ENCODE measurements around the gene LRP10. TPM values are rescaled to one million over a fixed set of nuclear protein-coding genes. Genes with fewer than 3 reads are reported as not detected.

The LRP10 gene
- polyA plus RNA-seq, 1 donor from 2014 or later: 0.22 TPM

Small RNA genes within 50 kb of the gene (small RNA-seq; reads per million reads assigned to genes)
- gene RF00019: 0 to 1.2 (median 0) reads per million in 3 experiments

Other genes starting within 250 kb of the LRP10 start
- not detected in 2 replicates for gene OR6J1, start 227.4 kb upstream of the LRP10 start, polyA plus RNA-seq
- 60.7 and 76.1 TPM in 2 replicates for gene OXA1L, start 105.1 kb upstream of the LRP10 start, polyA plus RNA-seq
- not detected in 2 replicates for gene SLC7A7, start 56.3 kb upstream of the LRP10 start, polyA plus RNA-seq
- 87.9 and 161 TPM in 2 replicates for gene MRPL52, start 41.9 kb upstream of the LRP10 start, polyA plus RNA-seq
- gene MMP14, start 35.2 kb upstream of the LRP10 start, polyA plus RNA-seq: 0.30 and 1.5 TPM in 2 replicates
- gene REM2, start 11.5 kb downstream of the LRP10 start, polyA plus RNA-seq: 28.6 and 31.1 TPM in 2 replicates
- 83.7 and 96.7 TPM in 2 replicates for gene RBM23, start 47.4 kb downstream of the LRP10 start, polyA plus RNA-seq
- 102 and 114 TPM in 2 replicates for gene PRMT5, start 57.6 kb downstream of the LRP10 start, polyA plus RNA-seq
- 3.2 and 12.1 TPM in 2 replicates for gene HAUS4, start 85.3 kb downstream of the LRP10 start, polyA plus RNA-seq
- gene AJUBA, start 110.8 kb downstream of the LRP10 start, polyA plus RNA-seq: 0.52 and 1.9 TPM in 2 replicates
- gene C14orf93, start 138.4 kb downstream of the LRP10 start, polyA plus RNA-seq: 4.7 and 7.1 TPM in 2 replicates
- 147 and 168 TPM in 2 replicates for gene PSMB5, start 163.2 kb downstream of the LRP10 start, polyA plus RNA-seq
- gene PSMB11, start 170.5 kb downstream of the LRP10 start, polyA plus RNA-seq: not detected in 2 replicates
- 31.7 and 37.0 TPM in 2 replicates for gene CDH24, start 185.8 kb downstream of the LRP10 start, polyA plus RNA-seq
- gene ACIN1, start 223.4 kb downstream of the LRP10 start, polyA plus RNA-seq: 132 and 143 TPM in 2 replicates
- gene C14orf119, start 223.8 kb downstream of the LRP10 start, polyA plus RNA-seq: 23.3 and 26.4 TPM in 2 replicates
- gene CIROP, start 233.2 kb downstream of the LRP10 start, polyA plus RNA-seq: not detected in 2 replicates
- not detected in 2 replicates for gene CEBPE, start 247.5 kb downstream of the LRP10 start, polyA plus RNA-seq

Measured in neural cell (in vitro differentiated cells).